SK-N-MC (cell line): ENCODE data around the gene TMCC3.

Source experiments
- EZH2 ChIP-seq: fragments of 200-600 bp; sonication (generic); IDR thresholded peaks from one replicate; pipeline ENCODE4 v1.6.1; 2017; ENCODE audit warnings: antibody characterized with exemption
- POLR2AphosphoS5 ChIP-seq: IDR thresholded peaks from 2 replicates; pipeline ENCODE4 v1.6.1; 2012; ENCODE audit warnings: mild to moderate bottlenecking, low read depth, low read length, borderline replicate concordance

- TF ChIP-seq EZH2, result no peak
- no peak for TF ChIP-seq POLR2AphosphoS5
Measured at GRCh38 chr12:94534278-94534677, 116.1 kb downstream of the TMCC3 start.
